Mucosa of descending colon (tissue), 3 donors: ENCODE results near the gene PHPT1. TPM values are rescaled to one million over a fixed set of nuclear protein-coding genes. Genes with fewer than 3 reads are reported as not detected.
A peak's percentile ranks its signal among the peaks of the same experiment; 100 is the strongest.

Experiments used
- ATAC-seq: fragments of 200-7000 bp; cut with Tn5 transposase; one replicate; pipeline ENCODE4 v1.9.1; 2020; ENCODE audit warnings: mild to moderate bottlenecking, moderate library complexity
- DNase-seq, 3 donors: peaks; one replicate each; pipeline ENCODE4 v3.0.0-alpha.2; 2020
- H3K36me3 ChIP-seq: fragments of 200-600 bp; one replicate; pipeline ENCODE4 v1.8.0; 2021; ENCODE audit warnings: low read depth, mild to moderate bottlenecking
- H3K4me1 ChIP-seq: fragments of 200-600 bp; one replicate; pipeline ENCODE4 v1.8.0; 2021; ENCODE audit warnings: low read depth, mild to moderate bottlenecking
- H3K4me3 ChIP-seq: fragments of 200-600 bp; one replicate; pipeline ENCODE4 v1.8.0; 2021; ENCODE audit warnings: mild to moderate bottlenecking
- H3K9me3 ChIP-seq: fragments of 200-600 bp; one replicate; pipeline ENCODE4 v1.8.0; 2021; ENCODE audit warnings: mild to moderate bottlenecking
- CTCF ChIP-seq: fragments of 200-600 bp; IDR thresholded peaks from one replicate; pipeline ENCODE4 v1.8.0; 2022; ENCODE audit warnings: antibody characterized with exemption, mild to moderate bottlenecking
- intact Hi-C, 2 donors: fragments of 100-400 bp; cut with DNase I in 1 of 2; cut with micrococcal nuclease in 1 of 2; formaldehyde crosslinking; loops; one replicate each; pipeline versions ENCODE4 v1.11.0 to v1.11.1; 2022; cut with DNase I, micrococcal nuclease
- total RNA-seq, 3 donors: library from RNA; stranded (reverse); fragmentation: NEBNext Ultra II Directional in 2 of 3; extraction: Animal tissue kit (Norgen Biotek cat#: 25700) in 2 of 3; gene quantifications; one replicate each; pipeline versions ENCODE4 v1.2.1 to v1.2.4, GENCODE V29; 2021 to 2023
- donor health status: DM: no; HTN: no; CAD: no; lungs with moderate emphysema.
- donor health status: DM: no; HTN: no; CAD: no.
- donor health status: DM: no; HTN: yes; CAD: no.

PHPT1 gene
- total RNA-seq, 3 donors from 2014 or later, result 96.4 to 163 (median 102) TPM

DNA sequence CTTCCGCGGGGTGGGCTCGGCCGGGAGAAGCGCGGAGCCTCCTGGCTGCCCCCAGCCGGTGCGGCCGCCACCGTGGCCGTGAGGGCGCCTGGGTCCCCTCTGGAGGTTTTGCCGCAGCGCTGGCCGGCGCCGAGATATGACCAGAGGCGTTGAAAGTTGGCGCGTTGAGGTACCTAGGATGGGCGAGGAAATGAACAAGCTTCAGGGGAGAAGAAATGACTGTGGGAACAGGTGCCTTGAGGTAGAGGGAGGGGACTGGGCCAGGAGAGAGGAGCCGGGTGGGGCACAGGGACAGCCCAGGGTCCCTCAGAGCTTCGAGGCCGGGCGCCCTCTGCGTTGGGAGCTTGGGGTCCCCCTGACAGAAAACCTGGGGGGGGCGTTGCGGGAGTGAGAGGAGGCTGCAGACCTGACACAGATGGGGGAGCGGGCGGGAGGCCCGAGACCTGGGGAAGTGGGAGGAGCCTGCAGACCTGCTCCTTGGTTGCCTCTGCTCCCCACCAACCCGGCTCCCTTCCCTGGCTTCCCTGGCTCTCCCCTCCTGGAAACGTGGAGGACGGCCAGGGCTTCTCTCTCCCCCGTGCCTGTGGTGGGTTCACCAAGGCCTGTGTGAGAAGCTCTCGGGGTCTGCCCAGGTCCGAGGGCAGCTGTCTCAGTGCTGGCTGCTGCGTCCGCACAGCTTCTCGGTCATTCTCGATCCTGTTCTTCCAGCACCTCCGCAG, 27.2 kb upstream of the PHPT1 start:
- H3K4me1 ChIP-seq, result peaks cover 2% of the 10 kb centered on the region
- TF ChIP-seq CTCF, result no peak
- intact Hi-C loops, result no loop called here
- no peak overlapping the region for H3K4me3 ChIP-seq
- H3K9me3 ChIP-seq, result no peaks in the 10 kb centered on the region
- peaks cover 10% of the 10 kb centered on the region for H3K36me3 ChIP-seq
- ATAC-seq (peak; percentile 7), DNase-seq (no peak)

- Histone ChIP-seq H3K4me1 (peaks cover 2% of the 10 kb centered on the region), H3K9me3 (no peaks in the 10 kb centered on the region), H3K4me3 (no peak overlapping the region), H3K36me3 (peaks cover 10% of the 10 kb centered on the region)
- intact Hi-C loops, result no loop called here
- ATAC-seq (no peak), DNase-seq (no peak)
- TF ChIP-seq CTCF, result no peak
Measured at GRCh38 chr9:136823136-136824046, 25.8 kb upstream of the PHPT1 start.

DNA sequence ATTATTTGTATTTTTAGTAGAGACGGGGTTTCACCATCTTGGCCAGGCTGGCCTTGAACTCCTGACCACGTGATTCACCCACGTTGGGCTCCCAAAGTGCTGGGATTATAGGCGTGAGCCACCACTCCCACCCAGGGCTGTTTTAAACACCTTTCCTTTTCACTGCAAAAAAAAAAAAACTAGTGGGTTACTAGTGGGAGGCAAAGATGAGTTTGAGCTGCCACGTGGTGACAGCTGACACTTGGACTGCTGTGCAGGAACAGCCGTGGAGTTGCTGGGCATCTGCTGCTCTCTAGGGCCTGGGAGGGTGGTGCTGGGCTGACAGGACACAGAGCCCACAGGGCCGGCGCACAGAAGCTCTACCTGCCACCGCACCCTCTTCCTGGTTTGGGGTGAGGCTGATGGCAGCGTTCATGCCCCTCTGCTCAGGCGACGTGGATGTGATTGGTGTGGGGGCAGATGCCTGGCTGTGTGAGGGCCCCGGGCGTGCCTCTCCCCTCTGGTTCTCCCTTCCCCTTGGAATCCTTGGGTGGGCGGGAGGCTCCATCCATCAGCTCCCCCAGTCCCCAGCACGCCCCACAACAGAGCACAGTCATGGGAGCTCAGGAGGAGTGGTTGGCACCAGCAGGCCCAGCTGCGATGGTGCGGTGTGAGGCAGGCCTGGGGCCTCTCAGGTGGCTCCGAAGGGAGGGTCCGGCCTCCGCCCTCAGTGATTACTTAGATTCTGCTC, 24.5 kb upstream of the PHPT1 start:
- Histone ChIP-seq H3K9me3 (no peaks in the 10 kb centered on the region), H3K4me3 (no peak overlapping the region), H3K36me3 (peaks cover 10% of the 10 kb centered on the region), H3K4me1 (peaks cover 2% of the 10 kb centered on the region)
- TF ChIP-seq CTCF, result no peak
- DNase-seq (no peak), ATAC-seq (no peak)
- intact Hi-C loops, result no loop called here

DNA sequence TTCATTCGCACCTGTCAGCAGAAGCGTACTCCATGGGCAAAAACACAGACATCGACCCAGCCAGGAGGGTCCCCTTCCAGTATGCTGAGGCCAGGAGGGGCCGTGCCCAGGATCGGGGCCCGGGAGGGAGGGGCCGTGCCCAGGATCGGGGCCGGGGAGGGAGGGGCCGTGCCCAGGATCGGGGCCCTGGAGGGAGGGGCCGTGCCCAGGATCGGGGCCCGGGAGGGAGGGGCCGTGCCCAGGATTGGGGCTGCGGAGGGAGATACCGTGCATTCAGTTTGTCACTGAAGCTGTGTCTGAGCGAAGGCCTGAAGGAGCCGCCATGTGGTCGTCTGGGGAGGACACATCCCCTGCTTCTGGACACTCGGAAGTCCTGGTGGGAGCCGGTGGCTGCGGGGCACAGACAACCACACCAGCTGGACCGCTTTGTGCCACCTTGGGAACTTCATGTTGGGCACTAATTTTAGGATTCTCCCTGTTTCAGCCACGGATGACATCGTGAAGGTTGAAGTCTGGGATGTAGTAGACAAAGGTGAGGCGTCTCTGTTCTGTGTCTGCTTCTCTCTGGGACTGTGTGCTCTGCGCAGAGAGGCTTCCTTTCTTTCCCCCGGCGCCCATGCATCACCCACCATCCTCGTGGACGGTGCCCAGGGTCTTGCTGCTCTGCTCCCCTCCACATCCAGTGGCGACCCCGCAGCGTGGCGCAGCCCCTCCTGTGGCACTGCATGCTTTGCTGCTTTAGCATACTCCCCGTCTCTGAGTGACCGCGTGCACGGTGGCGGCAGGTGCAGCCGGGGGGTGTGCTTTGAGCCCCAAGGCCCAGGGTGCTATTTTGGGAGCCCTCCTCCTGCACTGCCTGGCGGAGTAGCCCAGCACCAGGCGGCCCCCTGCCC, 23.7 kb upstream of the PHPT1 start:
- DNase-seq, result no peak
- no peak overlapping the region for H3K4me3 ChIP-seq
- peaks cover 10% of the 10 kb centered on the region for H3K36me3 ChIP-seq
- H3K4me1 ChIP-seq, result peaks cover 2% of the 10 kb centered on the region
- ATAC-seq, result no peak
- TF ChIP-seq CTCF, result no peak
- intact Hi-C loops, result no loop called here
- H3K9me3 ChIP-seq, result no peaks in the 10 kb centered on the region

DNA sequence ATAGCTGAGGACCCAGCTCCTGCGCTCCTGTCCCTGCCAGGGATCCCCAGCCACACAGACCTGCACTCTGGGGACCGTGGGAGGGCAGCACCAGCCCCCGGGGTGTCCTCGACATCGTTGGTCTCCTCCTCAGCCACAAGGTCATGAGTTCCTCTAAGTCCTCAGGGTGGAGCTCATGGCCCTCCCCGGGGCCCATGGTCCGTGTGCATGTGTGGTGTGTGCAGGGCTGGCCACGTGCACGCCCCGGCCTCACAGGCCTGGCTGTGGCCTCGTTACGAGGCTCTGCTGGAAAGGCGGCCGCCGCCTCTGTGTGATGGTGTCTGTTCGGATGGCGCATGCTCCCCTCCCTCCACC, 23.0 kb upstream of the PHPT1 start:
- no peak for ATAC-seq
- no peak for DNase-seq
- intact Hi-C loops, result no loop called here

More for the DNA sequence above, 23.0 kb upstream of the PHPT1 start:
- Histone ChIP-seq H3K9me3 (no peaks in the 10 kb centered on the region), H3K36me3 (peaks cover 10% of the 10 kb centered on the region), H3K4me3 (no peak overlapping the region), H3K4me1 (no peaks in the 10 kb centered on the region)
- TF ChIP-seq CTCF, result no peak
